Stimulated activated CD4-positive, alpha-beta T cell treated with anti-CD3 and anti-CD28 coated beads, Interleukin-4, amount 100 ng/mL, for 1 hour (primary cell): Measurements from ENCODE around the gene ELSPBP1.
"Not testable (repeated sequence)": the region's sequence is repeated elsewhere in the genome, so short reads cannot be mapped to it uniquely, and the experiment has no call there.

Experiments
- DNase-seq: peaks from one replicate; pipeline ENCODE4 v3.0.0-alpha.2; 2020

The ELSPBP1 gene

GRCh38 chr19:47994209-47994802 is at the start of gene ELSPBP1:
Gene ELSPBP1 (plus strand): TSS chr19:47994632. CDS start chr19:48008668, 14,036 bp downstream.
- no peak for DNase-seq

DNA sequence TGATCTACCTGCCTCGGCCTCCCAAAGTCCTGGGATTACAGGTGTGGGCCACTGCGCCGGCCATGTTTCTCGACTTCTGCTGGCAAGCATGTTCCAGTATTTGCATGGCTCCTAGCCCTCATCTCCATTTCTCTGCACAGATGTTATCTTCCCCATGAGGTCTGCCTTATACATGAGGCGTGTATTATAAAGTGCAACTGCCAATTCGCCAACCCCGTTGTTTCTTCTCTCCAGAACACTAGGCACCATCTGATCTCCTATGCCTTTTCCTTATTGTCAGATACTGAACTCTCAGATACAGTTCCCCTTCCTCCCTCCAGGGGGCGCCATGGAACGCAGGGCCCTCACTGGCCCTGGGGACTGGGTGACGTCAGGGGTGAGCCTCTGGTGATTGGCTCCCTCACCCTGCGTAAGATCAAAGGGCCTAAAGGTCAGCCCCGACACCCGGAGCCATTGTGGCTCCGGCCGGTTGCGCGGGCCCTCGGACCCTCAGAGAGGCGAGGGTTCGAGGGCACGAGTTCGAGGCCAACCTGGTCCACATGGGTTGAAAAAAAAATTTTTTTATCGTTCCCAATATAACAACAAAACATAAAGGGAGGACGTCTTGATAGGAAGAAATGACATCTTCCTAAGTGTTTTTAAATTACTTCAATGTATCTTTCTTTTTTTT is 44.4 kb upstream of the ELSPBP1 start:
- not testable (repeated sequence) for DNase-seq

- DNase-seq: not testable (repeated sequence)
Measured at GRCh38 chr19:47952132-47952531, 42.3 kb upstream of the ELSPBP1 start.

GRCh38 chr19:47955936-47956335 is 38.5 kb upstream of the ELSPBP1 start:
- DNase-seq: not testable (repeated sequence)

DNA sequence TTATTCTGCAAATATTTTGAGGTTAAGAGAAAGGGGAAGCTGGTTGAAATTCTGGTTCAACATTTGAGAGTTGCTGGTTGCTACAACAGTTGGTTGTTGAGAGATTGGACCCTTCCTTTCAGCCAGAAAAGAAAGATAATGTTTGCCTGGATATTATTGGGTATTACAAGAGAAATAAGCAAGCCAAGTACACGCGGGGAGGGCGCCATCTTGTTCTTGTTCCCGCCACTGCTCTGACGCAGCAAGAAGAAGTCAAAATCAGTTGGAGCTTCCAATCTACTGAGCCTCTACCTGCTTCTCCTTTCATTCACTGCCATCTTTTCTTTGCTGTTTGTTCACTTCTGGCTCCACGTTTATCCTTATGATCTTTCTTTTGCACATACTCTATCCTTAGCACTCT is 20.9 kb upstream of the ELSPBP1 start:
- no peak for DNase-seq

DNA sequence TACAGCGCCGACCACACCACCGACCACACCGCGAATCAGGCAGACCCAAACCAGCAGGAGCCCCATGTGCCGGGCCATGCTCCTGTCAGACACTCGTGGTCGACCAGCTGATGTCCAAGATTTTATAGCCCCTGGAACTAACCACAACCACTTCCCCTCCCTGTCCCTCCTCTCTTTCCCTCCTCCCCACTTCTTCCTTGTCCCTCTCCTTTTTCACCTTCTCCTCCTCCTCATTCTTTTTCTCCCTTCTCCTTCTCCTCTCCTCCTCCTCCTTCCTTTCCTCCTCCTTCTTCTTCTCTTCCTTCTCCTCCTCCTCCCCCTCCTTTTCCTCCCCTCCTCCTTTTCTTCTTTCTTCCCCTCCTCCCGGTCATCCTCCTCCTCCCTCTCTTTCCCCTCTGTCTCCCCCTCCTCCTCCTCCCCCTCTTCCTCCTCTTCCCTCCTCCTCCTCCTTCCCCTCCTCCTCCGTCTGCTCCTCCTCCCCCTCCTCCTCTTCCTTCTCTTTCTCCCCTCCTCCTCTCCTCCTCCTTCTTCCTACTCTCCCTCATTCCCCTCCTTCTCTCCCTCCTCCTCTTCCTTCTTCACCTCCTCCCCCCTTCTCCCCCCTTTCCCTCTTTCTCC is 3.1 kb upstream of the ELSPBP1 start:
- DNase-seq: no peak

- DNase-seq: no peak
Measured at GRCh38 chr19:47992070-47992469, 2.4 kb upstream of the ELSPBP1 start, which contains the start of gene BSPH1. Gene BSPH1 (minus strand): TSS chr19:47992170. CDS start chr19:47992081, 89 bp downstream.

DNA sequence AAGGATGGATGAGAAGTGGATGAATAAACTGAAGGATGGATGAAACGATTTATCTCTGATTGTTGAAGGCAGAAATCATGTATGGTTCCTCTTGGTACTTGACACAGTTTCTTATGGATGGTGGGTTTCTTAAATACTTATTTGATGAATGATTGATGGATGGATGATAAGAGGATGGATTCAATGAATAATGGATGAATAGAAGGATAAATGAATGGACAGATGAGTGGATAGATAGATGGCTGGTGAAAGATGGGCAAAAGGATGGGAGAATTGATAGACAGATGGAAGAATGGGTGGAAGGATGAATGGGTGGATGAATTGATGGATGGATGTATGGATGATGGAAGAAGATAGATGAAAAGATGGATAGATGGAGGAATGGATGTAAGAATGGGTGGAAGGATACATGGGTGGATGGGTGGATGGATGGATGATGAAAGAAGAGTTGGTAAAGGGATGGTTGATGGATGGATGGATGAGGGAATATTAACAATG is 1.8 kb downstream of the ELSPBP1 start:
- DNase-seq: no peak

GRCh38 chr19:47998800-47999199 is 4.4 kb downstream of the ELSPBP1 start:
- DNase-seq: no peak

DNA sequence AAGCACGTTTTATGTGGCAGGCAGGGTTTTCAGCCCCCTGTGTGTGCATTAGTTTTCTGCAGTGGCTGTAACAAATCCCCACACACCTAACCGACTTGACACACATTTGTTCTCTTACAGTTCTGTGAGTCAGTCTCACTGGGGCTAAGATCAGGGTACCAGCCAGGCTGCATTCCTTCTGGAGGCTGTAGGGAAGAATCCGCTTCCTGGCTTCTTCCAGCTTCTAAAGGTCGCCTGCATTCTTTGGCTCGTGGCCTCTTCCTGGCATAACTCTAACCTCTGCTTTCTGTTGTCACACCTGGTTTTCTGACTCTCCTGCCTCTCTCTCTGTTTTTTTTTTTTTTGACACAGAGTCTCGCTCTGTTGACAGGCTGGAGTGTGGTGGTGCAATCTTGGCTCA is 6.4 kb downstream of the ELSPBP1 start:
- no peak for DNase-seq

DNA sequence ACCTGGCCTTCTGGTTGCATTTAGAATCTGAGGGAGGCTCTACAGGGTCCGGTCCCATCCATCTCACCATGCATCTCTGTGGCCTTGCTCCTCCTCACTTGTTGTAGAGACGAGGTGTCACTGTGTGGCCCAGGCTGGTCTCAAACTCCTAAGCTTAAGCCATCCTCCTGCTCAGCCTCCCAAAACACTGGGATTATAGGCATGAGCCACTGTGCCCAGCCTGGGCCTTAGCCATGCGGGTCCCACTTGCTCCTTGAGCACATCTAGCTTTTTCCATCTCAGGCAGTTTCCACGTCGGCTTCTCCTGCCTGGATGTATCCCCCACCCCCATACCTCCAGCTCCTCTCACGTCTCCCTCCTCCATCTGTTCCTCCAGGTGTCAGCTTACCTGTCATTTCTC is 9.8 kb downstream of the ELSPBP1 start:
- DNase-seq: no peak

GRCh38 chr19:48006762-48007161 is 12.3 kb downstream of the ELSPBP1 start:
- DNase-seq: no peak

DNA sequence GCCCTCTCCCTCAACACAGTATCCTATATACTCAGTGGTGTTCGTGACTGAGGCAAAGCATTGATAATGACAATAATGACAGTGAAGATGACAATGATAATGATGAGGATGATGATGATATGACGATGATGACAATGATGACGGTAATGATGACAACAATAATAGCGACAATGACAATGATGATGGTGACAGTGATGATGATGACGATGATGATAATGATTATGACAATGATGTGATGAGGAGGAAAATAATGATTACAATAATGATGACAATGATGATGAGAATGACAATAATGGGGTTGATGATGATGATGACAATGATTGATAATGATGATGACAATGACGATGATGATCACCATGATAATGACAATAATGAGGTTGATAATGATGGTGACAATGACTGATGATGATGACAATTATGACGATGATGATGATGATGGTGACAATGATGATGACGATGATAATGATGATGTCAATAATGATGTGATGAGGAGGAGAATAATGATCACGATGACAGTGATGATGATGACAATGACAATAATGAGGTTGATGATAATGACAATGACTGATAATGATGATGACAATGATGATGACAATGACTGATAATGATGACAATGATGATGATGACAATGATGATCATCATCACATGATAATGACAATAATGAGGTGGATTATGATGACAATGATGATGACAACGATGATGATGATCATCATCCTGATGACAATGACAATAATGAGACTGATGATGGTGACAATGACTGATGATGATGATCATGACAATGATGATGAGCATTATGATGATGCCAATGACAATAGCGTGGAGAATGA is 16.7 kb downstream of the ELSPBP1 start:
- DNase-seq: no peak

DNA sequence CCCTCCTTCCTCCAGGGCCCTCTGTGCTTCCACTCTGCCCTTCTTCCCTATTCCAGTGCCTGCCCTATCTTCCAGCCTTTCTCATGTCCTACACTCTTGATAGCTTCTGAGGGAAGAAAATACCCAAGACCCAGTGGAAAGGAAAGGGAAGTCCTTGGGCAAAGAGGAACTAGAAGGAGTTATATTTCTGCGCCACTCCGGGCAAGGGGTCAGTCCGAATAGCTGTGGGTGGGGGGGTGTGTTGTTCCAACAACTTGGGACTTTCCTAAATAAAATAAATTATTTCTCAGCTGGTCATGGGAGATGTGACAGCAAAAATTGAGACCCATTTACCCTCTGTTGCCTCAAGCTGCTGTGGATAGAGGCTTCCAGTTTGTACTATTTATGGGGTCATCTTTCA is 26.3 kb downstream of the ELSPBP1 start:
- DNase-seq: no peak

- no peak for DNase-seq
Measured at GRCh38 chr19:48023011-48023410, 28.6 kb downstream of the ELSPBP1 start.

- DNase-seq: no peak
Measured at GRCh38 chr19:48023518-48023917, 29.1 kb downstream of the ELSPBP1 start.

GRCh38 chr19:48025480-48025879 is 31.0 kb downstream of the ELSPBP1 start:
- no peak for DNase-seq

- DNase-seq: no peak
Measured at GRCh38 chr19:48029431-48029830, 35.0 kb downstream of the ELSPBP1 start.

GRCh38 chr19:48030073-48030472 is 35.6 kb downstream of the ELSPBP1 start:
- DNase-seq: no peak

DNA sequence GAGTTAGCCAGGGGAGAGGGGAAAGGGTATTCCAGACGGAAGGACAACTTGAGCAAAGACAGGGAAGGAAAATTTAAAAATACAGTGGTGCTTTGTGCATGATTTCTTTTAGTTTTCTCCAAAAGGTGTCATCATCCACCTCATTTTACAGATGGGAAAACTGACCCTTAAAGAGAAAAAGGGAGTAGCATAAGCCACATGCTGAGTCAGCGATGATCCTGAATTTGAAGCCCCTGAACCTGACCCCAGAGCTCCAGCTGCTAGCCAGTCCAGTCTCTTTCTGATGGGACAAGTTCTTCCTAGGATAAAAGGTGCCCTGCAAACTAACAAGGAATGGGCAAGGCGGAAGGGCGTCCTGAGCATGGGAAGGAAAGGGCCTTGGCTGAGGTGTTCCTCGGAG is 39.2 kb downstream of the ELSPBP1 start:
- DNase-seq: no peak

- DNase-seq: no peak
Measured at GRCh38 chr19:48036765-48037164, 42.3 kb downstream of the ELSPBP1 start.

DNA sequence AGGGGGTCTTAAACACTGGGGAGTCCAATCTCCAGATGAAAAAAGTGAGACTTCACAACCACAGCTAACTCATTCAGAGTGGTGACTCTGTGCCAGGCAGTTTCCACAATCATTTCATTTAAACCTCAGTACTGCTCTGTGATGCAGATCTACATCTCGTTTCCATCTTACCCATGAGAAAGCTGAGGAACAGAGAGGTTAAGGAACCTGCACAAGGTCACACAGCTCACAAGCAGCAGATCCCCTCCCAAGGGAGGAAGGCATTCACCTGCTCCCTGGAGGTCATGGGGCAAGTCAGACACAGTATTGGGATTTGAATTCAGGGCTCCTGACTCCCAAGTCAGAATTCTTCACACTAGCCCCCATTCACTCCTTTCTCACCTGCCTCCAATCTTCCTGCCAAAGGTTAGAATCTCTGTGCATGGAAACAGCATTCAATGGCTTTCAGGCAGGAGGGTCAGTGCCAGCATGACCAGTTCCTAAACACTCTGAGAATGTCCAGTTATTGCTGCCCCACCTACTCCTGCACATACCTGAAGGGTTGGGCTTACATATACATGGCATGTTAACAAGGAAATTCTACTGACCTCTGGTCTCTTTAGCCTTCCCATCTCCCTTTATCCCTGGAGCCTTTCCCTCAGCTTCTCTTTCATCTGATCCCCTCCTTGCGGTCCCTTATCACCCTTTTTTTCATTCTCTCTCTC is 47.6 kb downstream of the ELSPBP1 start:
- no peak for DNase-seq
